Stimulated activated CD8-positive, alpha-beta memory T cell treated with anti-CD3 and anti-CD28 coated beads, Interleukin-15, amount 100 ng/mL, for 4 hours (primary cell): ENCODE data around the gene HIVEP2.

Experiments
- DNase-seq, 2 donors: peaks; one replicate each; pipeline ENCODE4 v3.0.0-alpha.2; 2020; ENCODE audit warnings: low read depth in 2 of 2

The HIVEP2 gene

GRCh38 chr6:142892254-142893021, 52.5 kb downstream of the HIVEP2 start:
- no peak for DNase-seq

GRCh38 chr6:142891454-142891853, 53.5 kb downstream of the HIVEP2 start:
- DNase-seq: no peak

- DNase-seq: no peak
These were observed 56.5 kb downstream of the HIVEP2 start for GRCh38 chr6:142888456-142888855.

- no peak for DNase-seq
These were observed 57.5 kb downstream of the HIVEP2 start for GRCh38 chr6:142887517-142887916.

GRCh38 chr6:142886431-142887170, 58.4 kb downstream of the HIVEP2 start:
- DNase-seq: no peak

GRCh38 chr6:142885182-142885867, 59.7 kb downstream of the HIVEP2 start:
- peak in 1 of 2 donors; percentile 28 for DNase-seq

- no peak for DNase-seq
These were observed 60.6 kb downstream of the HIVEP2 start for GRCh38 chr6:142884214-142885035.

GRCh38 chr6:142883011-142883410, 62.0 kb downstream of the HIVEP2 start:
- DNase-seq: no peak

- DNase-seq: no peak
These were observed 63.2 kb downstream of the HIVEP2 start for GRCh38 chr6:142881761-142882160.

GRCh38 chr6:142881290-142881689, 63.7 kb downstream of the HIVEP2 start:
- no peak for DNase-seq

GRCh38 chr6:142880201-142880600, 64.8 kb downstream of the HIVEP2 start:
- DNase-seq: no peak

GRCh38 chr6:142879527-142879926, 65.4 kb downstream of the HIVEP2 start:
- no peak for DNase-seq

- no peak for DNase-seq
These were observed 65.9 kb downstream of the HIVEP2 start for GRCh38 chr6:142879076-142879475.

GRCh38 chr6:142878407-142878806, 66.6 kb downstream of the HIVEP2 start:
- DNase-seq: no peak

- DNase-seq: no peak
These were observed 70.3 kb downstream of the HIVEP2 start for GRCh38 chr6:142874676-142875075.

- no peak for DNase-seq
These were observed 72.6 kb downstream of the HIVEP2 start for GRCh38 chr6:142872376-142872775.

- DNase-seq: peak in 1 of 2 donors; percentile 60
These were observed 73.1 kb downstream of the HIVEP2 start for GRCh38 chr6:142871910-142872331.

GRCh38 chr6:142870787-142871415, 74.1 kb downstream of the HIVEP2 start:
- no peak for DNase-seq

- DNase-seq: no peak
These were observed 76.1 kb downstream of the HIVEP2 start for GRCh38 chr6:142868917-142869316.

- no peak for DNase-seq
These were observed 76.8 kb downstream of the HIVEP2 start for GRCh38 chr6:142867988-142868812.
